ENCODE results near the gene DLG2.

The DLG2 gene

DNA sequence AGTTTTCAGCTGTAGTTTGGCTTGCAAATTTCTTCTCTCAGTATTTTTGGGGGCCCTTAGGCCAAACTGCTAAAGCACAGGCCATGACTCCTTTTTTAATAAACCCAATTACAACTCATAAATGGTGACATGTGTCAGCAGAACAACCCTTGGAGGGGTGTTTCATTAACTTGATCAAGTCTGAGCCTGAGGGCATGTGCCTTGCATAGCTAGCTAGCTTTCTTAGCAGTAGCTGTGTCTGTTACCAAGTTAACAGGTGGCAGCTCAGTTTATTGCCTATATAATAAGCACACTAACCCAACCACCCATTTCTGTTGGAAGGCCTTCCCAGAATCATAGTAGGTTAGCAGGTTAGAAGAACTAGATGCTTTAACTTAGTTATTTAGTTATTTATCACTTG is 1390.7 kb downstream of the DLG2 start:
- no peak overlapping the region for H3K4me3 ChIP-seq (ENCODE audit: low read depth, low read length)
- TF ChIP-seq, protein P1, sequence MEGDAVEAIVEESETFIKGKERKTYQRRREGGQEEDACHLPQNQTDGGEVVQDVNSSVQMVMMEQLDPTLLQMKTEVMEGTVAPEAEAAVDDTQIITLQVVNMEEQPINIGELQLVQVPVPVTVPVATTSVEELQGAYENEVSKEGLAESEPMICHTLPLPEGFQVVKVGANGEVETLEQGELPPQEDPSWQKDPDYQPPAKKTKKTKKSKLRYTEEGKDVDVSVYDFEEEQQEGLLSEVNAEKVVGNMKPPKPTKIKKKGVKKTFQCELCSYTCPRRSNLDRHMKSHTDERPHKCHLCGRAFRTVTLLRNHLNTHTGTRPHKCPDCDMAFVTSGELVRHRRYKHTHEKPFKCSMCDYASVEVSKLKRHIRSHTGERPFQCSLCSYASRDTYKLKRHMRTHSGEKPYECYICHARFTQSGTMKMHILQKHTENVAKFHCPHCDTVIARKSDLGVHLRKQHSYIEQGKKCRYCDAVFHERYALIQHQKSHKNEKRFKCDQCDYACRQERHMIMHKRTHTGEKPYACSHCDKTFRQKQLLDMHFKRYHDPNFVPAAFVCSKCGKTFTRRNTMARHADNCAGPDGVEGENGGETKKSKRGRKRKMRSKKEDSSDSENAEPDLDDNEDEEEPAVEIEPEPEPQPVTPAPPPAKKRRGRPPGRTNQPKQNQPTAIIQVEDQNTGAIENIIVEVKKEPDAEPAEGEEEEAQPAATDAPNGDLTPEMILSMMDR (IDR thresholded peaks at IDR 0.05; ENCODE audit: borderline replicate concordance, insufficient read depth, low read depth, low read length): no peak

DNA sequence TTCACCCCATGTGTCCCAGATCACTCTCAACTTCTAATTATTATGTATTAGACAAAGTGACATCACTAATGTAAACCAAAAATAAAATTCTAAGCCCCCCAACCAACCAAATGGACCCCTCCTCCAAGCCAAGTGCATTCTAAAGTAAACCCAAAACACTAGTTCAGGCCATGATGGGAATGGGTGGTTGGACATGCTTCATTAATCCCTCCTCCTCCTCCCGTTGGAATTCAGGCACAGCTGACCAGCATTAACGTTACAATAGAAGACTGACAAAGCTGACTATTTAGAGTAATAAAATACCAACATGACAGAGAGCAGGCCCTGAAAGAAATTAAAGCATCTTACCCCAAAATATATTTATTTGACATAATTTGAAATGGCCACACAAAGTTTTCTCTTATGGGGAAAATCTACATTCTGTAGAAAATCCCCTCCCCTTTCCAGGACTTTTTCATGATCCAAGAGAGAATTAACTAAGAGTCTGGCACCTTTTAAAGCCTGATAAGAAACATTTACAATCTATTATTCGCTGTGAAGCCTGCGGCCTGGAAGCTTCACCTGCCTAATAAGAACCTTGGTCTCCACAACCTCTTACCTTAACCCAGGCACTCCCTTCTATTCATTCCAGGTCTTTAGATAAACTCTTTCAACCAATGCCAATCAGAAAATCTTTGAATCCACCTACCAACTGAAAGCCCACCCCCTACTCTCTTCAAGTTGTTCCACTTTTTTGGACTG is 1392.5 kb downstream of the DLG2 start:
- TF ChIP-seq, protein P1 (IDR thresholded peaks at IDR 0.05; ENCODE audit: borderline replicate concordance, insufficient read depth, low read depth, low read length): no peak
- no peak overlapping the region for H3K4me3 ChIP-seq (ENCODE audit: low read depth, low read length)

DNA sequence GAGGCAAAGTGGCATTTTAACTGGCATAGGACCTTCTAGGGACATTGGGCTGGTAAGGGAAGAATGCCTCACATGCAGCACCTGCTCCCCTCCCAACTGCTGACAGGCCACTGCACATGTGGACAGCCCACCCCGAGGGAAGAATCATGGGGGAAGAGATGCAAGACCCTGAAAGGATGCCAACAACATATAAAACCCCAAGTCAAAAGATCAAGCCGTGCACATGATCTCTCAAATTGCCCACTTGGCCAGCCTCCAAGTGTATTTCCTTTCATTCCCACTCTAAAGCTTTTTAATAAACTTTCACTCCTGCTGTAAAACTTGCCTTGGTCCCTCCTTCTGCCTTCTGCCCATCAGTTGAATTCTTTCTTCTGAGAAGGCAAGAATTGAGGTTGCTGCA is 1393.1 kb downstream of the DLG2 start:
- no peak overlapping the region for H3K4me3 ChIP-seq (ENCODE audit: low read depth, low read length)
- TF ChIP-seq, protein P1 (IDR thresholded peaks at IDR 0.05; ENCODE audit: borderline replicate concordance, insufficient read depth, low read depth, low read length): no peak

DNA sequence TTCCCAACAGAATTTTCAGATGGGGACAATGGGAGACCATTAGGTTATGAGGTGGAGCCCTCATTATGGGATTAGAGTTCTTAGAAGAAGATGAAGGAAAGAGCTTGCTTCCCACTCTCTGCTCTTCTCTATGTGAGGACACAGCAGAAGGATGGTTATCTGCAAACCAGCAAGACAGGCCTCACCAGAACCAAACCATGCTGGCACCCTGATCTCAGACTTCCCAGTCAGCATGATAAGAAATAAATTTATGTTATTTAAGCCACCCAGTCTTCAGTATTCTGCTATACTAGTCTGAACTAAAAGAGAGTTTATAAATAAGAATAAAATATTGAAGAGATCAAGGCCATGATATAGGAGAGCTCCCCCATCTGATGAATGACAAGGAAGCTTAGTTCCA is 1394.6 kb downstream of the DLG2 start:
- H3K4me3 ChIP-seq (ENCODE audit: low read depth, low read length): no peak overlapping the region
- TF ChIP-seq, protein P1 (IDR thresholded peaks at IDR 0.05; ENCODE audit: borderline replicate concordance, insufficient read depth, low read depth, low read length): no peak

DNA sequence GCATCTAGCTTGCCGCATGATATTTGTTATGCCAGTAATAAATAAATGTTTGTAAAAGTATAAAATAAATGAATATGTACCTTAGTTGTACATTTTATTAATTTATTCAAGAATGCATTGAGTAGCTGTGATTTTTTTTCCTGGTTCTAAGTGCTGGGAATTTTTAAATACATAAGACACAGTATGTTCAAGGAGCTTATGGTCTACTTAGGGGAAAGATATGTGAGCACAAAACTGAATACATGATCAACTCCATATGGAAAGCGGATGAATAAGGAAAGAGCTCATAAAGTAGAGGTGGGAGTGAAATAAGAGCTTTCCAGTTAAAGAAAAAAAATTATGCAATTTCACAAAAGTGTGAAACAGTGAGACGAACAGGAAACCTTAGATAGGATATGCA is 1396.7 kb downstream of the DLG2 start:
- TF ChIP-seq, protein P1 (IDR thresholded peaks at IDR 0.05; ENCODE audit: borderline replicate concordance, insufficient read depth, low read depth, low read length): no peak
- H3K4me3 ChIP-seq (ENCODE audit: low read depth, low read length): no peak overlapping the region

DNA sequence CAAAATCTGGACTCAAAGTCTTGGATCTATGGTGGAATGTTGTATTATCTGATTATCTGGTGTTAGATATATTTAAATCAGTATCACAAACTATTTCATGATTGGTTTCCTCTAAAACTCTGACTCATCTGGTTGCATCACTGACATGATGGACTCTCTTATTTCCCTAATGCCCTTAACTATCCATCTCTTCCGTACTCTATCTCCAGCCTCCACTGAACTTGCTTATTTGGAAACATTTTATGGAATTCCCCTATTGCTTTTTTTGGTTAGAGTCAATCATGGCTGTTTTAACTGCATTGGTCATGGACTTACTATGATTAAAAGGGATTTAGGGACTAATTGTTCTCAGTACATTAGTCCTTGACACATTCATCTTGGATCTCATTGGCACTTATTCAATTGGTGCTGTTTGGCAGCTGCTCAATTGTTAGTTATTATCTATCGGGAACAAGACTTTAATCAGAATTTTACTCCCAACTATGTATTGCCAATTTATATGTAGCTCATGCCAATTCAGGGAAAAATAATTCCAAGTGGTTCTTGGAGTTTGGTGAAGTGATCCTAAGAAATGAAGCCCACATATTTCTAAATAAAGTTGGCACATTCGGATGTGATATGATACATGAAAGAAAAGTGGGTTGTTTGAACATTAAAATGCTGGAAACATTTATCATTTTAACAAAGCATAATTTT is 1399.0 kb downstream of the DLG2 start:
- TF ChIP-seq, protein P1 (IDR thresholded peaks at IDR 0.05; ENCODE audit: borderline replicate concordance, insufficient read depth, low read depth, low read length): no peak
- H3K4me3 ChIP-seq (ENCODE audit: low read depth, low read length): no peak overlapping the region

DNA sequence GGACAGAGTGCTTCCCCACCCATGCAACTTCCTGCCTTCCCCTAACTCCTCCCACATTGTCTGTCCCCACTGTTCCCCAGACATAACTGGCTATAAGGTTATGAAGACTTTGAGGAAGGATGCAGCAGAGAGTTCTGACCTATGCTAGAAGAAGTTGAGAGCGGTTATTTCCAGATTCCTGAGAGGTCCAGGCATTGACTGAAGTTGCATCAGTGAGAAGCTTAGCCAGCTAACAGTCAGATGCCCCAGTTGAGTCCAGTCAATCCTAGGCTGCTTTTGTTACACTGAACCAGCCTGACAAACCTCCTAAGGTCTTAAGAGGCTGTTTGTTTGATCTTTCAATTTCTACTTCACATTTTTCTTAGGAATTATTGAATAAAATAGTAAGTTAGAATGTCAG is 1403.1 kb downstream of the DLG2 start:
- TF ChIP-seq, protein P1 (IDR thresholded peaks at IDR 0.05; ENCODE audit: borderline replicate concordance, insufficient read depth, low read depth, low read length): no peak
- H3K4me3 ChIP-seq (ENCODE audit: low read depth, low read length): no peak overlapping the region

Measured in GM12875 (cell line).